ENCODE measurements around the gene RAB3IP.
"Not testable (repeated sequence)": the region's sequence is repeated elsewhere in the genome, so short reads cannot be mapped to it uniquely, and the experiment has no call there.

Gene RAB3IP

DNA sequence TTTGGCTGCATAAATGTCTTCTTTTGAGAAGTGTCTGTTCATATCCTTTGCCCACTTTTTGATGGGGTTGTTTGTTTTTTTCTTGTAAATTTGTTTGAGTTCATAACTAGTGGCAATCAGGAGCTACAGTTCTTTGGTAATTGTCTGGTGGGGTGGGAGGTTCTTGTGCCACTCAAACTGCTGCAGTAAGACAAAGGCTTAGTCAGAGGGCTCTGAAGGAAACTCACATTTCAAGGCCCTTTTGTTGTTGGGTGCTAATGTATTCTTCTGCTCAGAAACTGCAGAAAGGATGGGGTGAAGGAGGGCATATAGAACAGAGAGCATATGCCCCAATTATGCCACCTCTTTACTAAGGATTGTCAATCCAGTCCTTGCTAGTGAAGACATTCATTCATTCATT lies 108.3 kb downstream of the RAB3IP start:
- H3K4me3 ChIP-seq (ENCODE audit: severe bottlenecking) = no peak overlapping the region
- DNase-seq (ENCODE audit: low spot score) (no peak), ATAC-seq (ENCODE audit: low read depth) (no peak)
- H3K27ac ChIP-seq (ENCODE audit: poor library complexity, severe bottlenecking) = no peak overlapping the region
- H3K4me1 ChIP-seq (ENCODE audit: insufficient read depth, poor library complexity, severe bottlenecking) = no peaks in the 10 kb centered on the region
- no peaks in the 10 kb centered on the region for H3K36me3 ChIP-seq (ENCODE audit: low read depth)
- no peaks in the 10 kb centered on the region for H3K27me3 ChIP-seq (ENCODE audit: insufficient read depth, poor library complexity, severe bottlenecking)
- TF ChIP-seq, protein P1, sequence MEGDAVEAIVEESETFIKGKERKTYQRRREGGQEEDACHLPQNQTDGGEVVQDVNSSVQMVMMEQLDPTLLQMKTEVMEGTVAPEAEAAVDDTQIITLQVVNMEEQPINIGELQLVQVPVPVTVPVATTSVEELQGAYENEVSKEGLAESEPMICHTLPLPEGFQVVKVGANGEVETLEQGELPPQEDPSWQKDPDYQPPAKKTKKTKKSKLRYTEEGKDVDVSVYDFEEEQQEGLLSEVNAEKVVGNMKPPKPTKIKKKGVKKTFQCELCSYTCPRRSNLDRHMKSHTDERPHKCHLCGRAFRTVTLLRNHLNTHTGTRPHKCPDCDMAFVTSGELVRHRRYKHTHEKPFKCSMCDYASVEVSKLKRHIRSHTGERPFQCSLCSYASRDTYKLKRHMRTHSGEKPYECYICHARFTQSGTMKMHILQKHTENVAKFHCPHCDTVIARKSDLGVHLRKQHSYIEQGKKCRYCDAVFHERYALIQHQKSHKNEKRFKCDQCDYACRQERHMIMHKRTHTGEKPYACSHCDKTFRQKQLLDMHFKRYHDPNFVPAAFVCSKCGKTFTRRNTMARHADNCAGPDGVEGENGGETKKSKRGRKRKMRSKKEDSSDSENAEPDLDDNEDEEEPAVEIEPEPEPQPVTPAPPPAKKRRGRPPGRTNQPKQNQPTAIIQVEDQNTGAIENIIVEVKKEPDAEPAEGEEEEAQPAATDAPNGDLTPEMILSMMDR (IDR thresholded peaks at IDR 0.05; ENCODE audit: poor library complexity, severe bottlenecking) = no peak
- H3K9me3 ChIP-seq (ENCODE audit: severe bottlenecking) = no peaks in the 10 kb centered on the region

DNA sequence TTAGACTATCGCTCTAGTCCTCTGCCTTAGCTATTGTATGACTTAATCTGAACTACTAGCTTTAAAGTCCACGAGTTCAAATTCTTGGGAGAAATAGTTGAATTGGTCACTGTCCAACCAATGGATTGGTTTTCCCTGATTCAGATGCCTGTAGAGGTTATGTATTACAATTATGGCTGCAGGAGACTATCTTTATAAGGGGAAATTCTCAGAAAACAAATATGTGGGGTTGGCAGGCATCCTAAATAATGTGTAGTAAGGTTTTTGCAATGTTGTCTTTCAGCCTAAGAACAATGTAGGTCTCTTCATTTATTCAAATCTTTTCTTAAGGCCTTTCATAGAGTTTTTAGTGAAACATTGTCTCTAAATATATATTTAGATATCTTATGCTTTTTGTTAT lies 113.3 kb downstream of the RAB3IP start:
- H3K36me3 ChIP-seq (ENCODE audit: low read depth) = no peaks in the 10 kb centered on the region
- H3K4me3 ChIP-seq (ENCODE audit: severe bottlenecking) = no peak overlapping the region
- no peak for ATAC-seq (ENCODE audit: low read depth)
- no peaks in the 10 kb centered on the region for H3K9me3 ChIP-seq (ENCODE audit: severe bottlenecking)
- H3K27ac ChIP-seq (ENCODE audit: poor library complexity, severe bottlenecking) = no peak overlapping the region
- no peak for DNase-seq (ENCODE audit: low spot score)
- TF ChIP-seq, protein P1 (IDR thresholded peaks at IDR 0.05; ENCODE audit: poor library complexity, severe bottlenecking) = no peak
- no peaks in the 10 kb centered on the region for H3K27me3 ChIP-seq (ENCODE audit: insufficient read depth, poor library complexity, severe bottlenecking)
- no peaks in the 10 kb centered on the region for H3K4me1 ChIP-seq (ENCODE audit: insufficient read depth, poor library complexity, severe bottlenecking)

DNA sequence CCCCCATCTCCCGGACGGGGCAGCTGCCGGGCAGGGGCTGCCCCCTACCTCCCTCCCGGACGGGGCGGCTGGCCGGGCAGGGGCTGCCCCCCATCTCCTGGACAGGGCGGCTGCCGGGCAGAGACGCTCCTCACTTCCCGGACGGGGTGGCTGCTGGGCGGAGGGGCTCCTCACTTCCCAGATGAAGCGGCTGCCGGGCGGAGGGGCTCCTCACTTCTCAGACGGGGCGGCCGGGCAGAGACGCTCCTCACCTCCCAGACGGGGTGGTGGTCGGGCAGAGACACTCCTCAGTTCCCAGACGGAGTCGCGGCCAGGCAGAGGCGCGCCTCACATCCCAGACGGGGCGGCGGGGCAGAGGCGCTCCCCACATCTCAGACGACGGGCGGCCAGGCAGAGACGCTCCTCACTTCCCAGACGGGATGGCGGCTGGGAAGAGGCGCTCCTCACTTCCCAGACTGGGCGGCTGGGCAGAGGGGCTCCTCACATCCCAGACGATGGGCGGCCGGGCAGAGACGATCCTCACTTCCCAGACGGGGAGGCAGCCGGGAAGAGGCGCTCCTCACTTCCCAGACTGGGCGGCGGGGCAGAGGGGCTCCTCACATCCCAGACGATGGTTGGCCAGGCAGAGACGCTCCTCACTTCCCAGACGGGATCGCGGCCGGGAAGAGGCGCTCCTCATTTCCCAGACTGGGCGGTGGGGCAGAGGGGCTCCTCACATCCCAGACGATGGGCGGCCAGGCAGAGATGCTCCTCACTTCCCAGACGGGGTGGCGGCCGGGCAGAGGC lies 114.7 kb downstream of the RAB3IP start:
- not testable (repeated sequence) for DNase-seq (ENCODE audit: low spot score); H3K4me3 ChIP-seq (ENCODE audit: severe bottlenecking); H3K27ac ChIP-seq (ENCODE audit: poor library complexity, severe bottlenecking); ATAC-seq (ENCODE audit: low read depth); H3K36me3 ChIP-seq (ENCODE audit: low read depth); H3K9me3 ChIP-seq (ENCODE audit: severe bottlenecking); H3K27me3 ChIP-seq (ENCODE audit: insufficient read depth, poor library complexity, severe bottlenecking); H3K4me1 ChIP-seq (ENCODE audit: insufficient read depth, poor library complexity, severe bottlenecking)

DNA sequence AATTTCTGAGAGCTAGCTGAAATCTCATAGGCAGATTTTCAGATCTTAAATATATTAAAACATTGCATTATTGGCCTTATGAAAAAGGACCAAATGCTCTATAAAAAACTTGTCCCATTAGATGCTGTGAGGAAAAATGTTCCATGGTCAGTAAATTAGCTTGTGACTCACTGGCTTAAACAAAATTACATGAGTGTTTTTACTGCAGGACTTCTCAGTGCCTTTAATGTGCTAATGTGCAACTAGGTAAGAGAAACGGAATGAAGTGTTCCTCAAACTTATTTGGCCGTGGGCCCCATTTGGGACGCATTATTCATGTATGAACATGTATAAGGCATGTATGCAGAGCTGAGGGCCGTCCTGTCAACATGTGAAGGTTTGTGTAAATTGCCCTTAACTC lies 128.0 kb downstream of the RAB3IP start:
- no peaks in the 10 kb centered on the region for H3K9me3 ChIP-seq (ENCODE audit: severe bottlenecking)
- no peak overlapping the region for H3K4me3 ChIP-seq (ENCODE audit: severe bottlenecking)
- no peaks in the 10 kb centered on the region for H3K4me1 ChIP-seq (ENCODE audit: insufficient read depth, poor library complexity, severe bottlenecking)
- TF ChIP-seq, protein P1 (IDR thresholded peaks at IDR 0.05; ENCODE audit: poor library complexity, severe bottlenecking) = no peak
- no peaks in the 10 kb centered on the region for H3K36me3 ChIP-seq (ENCODE audit: low read depth)
- no peak for ATAC-seq (ENCODE audit: low read depth)
- H3K27ac ChIP-seq (ENCODE audit: poor library complexity, severe bottlenecking) = no peak overlapping the region
- DNase-seq (ENCODE audit: low spot score) = no peak
- H3K27me3 ChIP-seq (ENCODE audit: insufficient read depth, poor library complexity, severe bottlenecking) = no peaks in the 10 kb centered on the region

DNA sequence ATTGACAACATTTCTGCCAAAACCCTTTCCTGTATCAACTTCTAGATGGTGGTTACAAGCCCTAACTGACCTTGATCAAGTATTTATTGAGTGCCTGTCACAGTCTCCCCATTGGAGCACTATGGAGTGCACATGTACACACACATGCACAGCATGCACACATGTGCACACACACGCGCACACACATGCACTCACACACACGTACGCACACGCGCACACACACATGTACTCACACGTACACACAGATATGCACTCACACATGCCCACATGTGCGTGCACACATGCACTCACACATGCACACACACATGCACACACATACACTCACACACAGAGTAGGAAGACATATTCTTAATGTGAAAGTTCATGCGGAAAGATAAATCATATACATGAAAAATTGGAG lies 130.0 kb downstream of the RAB3IP start:
- peaks cover 11% of the 10 kb centered on the region for H3K4me1 ChIP-seq (ENCODE audit: insufficient read depth, poor library complexity, severe bottlenecking)
- H3K9me3 ChIP-seq (ENCODE audit: severe bottlenecking) = no peaks in the 10 kb centered on the region
- no peak overlapping the region for H3K4me3 ChIP-seq (ENCODE audit: severe bottlenecking)
- no peaks in the 10 kb centered on the region for H3K27me3 ChIP-seq (ENCODE audit: insufficient read depth, poor library complexity, severe bottlenecking)
- no peaks in the 10 kb centered on the region for H3K36me3 ChIP-seq (ENCODE audit: low read depth)
- no peak for DNase-seq (ENCODE audit: low spot score)
- TF ChIP-seq, protein P1 (IDR thresholded peaks at IDR 0.05; ENCODE audit: poor library complexity, severe bottlenecking) = no peak
- no peak for ATAC-seq (ENCODE audit: low read depth)
- no peak overlapping the region for H3K27ac ChIP-seq (ENCODE audit: poor library complexity, severe bottlenecking)
